Measurements from ENCODE around the gene ATF3. TPM values are rescaled to one million over a fixed set of nuclear protein-coding genes. Genes with fewer than 3 reads are reported as not detected.

The ATF3 gene, protein sequence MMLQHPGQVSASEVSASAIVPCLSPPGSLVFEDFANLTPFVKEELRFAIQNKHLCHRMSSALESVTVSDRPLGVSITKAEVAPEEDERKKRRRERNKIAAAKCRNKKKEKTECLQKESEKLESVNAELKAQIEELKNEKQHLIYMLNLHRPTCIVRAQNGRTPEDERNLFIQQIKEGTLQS
- polyA plus RNA-seq: under 1 TPM in 2 of 3 donors, not detected in 1; 0.40 to 0.70 TPM

DNA sequence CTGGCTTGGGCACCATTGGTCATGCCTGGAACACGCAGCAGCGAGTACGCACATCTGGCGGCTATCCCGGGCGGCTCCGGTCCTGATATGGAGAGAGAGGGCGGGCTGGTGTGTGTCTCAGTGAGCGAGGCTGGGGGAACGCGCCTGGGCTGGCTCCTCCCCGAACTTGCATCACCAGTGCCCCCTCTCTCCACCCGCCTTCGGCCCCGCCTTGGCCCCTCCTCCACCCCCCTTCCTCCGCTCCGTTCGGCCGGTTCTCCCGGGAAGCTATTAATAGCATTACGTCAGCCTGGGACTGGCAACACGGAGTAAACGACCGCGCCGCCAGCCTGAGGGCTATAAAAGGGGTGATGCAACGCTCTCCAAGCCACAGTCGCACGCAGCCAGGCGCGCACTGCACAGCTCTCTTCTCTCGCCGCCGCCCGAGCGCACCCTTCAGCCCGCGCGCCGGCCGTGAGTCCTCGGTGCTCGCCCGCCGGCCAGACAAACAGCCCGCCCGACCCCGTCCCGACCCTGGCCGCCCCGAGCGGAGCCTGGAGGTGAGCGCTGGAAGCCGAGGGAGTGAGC lies at the start of gene ATF3:
Gene ATF3, plus strand, starts transcription at position 370 of the 567 bp plus-strand sequence. CDS start 6,261 bp downstream, outside the sequence.
- H3K27ac Mint-ChIP-seq: peak within 1 kb of the TSS; percentile 71 to 97 (median 92)
- H3K36me3 Mint-ChIP-seq: no peaks in the 10 kb centered on the region
- H3K4me1 Mint-ChIP-seq: peaks cover 19 to 20% of the 10 kb centered on the region in 2 donors
- peak within 1 kb of the TSS; percentile 98 to 99 (median 98) for H3K4me3 Mint-ChIP-seq
- H3K27me3 Mint-ChIP-seq (ENCODE audit: low read depth in 3 of 3): peaks cover 32 to 44% (median 43%) of the 10 kb centered on the region in 3 donors
- DNase-seq: peak; percentile 64 to 72 (median 72)
- H3K9me3 Mint-ChIP-seq: peaks cover 0 to 3% (median 0%) of the 10 kb centered on the region in 6 donors

GRCh38 chr1:212559929-212560328 lies 48.6 kb upstream of the ATF3 start:
- no peak for DNase-seq
- H3K9me3 Mint-ChIP-seq: peaks cover 0 to 4% (median 0%) of the 10 kb centered on the region in 6 donors
- H3K4me1 Mint-ChIP-seq: peaks cover 12 to 18% of the 10 kb centered on the region in 2 donors
- H3K4me3 Mint-ChIP-seq: peak overlapping the region; percentile 57 to 95 (median 85)
- peaks cover 0 to 3% (median 0%) of the 10 kb centered on the region in 3 donors for H3K36me3 Mint-ChIP-seq
- H3K27me3 Mint-ChIP-seq (ENCODE audit: low read depth in 3 of 3): peaks cover 0 to 13% (median 9%) of the 10 kb centered on the region in 3 donors
- H3K27ac Mint-ChIP-seq: peak overlapping the region in 5 of 6 donors; percentile 97 to 99 (median 97)

DNA sequence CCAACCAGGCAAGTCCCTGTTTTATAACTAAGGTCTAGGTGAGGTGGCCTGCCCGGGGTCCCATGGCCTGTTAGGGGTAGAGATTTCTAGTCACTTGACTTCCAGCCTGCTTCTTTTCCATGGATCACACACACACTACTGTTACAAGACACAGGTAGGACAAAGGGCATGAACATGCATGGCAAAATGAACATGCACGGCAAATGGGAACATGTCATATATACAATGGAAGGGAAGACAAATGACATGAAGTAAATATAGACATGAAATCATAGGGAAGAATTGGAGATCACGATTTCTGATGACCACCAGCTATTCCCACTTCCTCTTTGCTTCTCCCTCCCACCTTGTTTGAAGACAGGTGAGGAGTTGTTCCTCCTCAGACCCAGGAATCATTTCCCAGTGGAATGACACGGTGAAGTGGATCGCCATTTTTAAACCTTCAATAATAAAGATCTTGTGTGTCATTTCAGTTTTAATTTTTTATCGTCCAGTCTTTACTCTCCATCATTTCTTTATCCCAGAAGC lies 47.6 kb upstream of the ATF3 start:
- Mint-ChIP-seq H3K9me3 (peaks cover 0 to 4% (median 0%) of the 10 kb centered on the region in 6 donors), H3K27ac (peak overlapping the region in 4 of 6 donors; percentile 78 to 99 (median 86)), H3K4me1 (peaks cover 12 to 18% of the 10 kb centered on the region in 2 donors), H3K36me3 (peaks cover 0 to 3% (median 0%) of the 10 kb centered on the region in 3 donors), H3K4me3 (peak overlapping the region in 1 of 5 donors; percentile 47), H3K27me3 (ENCODE audit: low read depth in 3 of 3) (peaks cover 0 to 13% (median 9%) of the 10 kb centered on the region in 3 donors)
- DNase-seq: no peak

DNA sequence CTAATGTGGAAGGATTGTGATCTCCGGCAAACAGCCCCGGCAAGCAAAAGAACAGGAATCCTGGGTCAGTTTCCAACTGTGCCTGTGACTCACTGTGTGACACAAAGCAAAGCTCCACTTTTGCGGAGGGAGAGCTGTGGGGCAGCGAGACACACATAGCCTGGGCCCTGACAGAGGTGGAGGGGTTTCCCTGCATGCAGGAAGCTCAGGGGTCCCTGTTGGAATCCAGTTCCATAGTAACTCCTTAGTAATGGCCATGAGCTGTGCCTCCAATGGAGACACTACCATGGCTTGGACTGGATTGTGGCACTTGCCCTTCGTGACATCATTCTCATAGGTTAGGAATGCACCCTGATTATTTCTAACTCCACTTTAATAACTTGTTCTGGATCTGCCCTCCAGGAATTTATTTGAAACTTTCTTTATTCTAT lies 47.0 kb upstream of the ATF3 start:
- Mint-ChIP-seq H3K36me3 (peaks cover 0 to 3% (median 0%) of the 10 kb centered on the region in 3 donors), H3K9me3 (peaks cover 0 to 4% (median 0%) of the 10 kb centered on the region in 6 donors), H3K4me3 (no peak overlapping the region), H3K4me1 (peaks cover 16 to 23% of the 10 kb centered on the region in 2 donors), H3K27me3 (ENCODE audit: low read depth in 3 of 3) (peaks cover 0 to 13% (median 9%) of the 10 kb centered on the region in 3 donors), H3K27ac (peak overlapping the region in 3 of 6 donors; percentile 51 to 99 (median 88))
- no peak for DNase-seq

GRCh38 chr1:212562771-212563170 lies 45.8 kb upstream of the ATF3 start:
- no peak for DNase-seq
- peaks cover 0 to 12% (median 6%) of the 10 kb centered on the region in 3 donors for H3K27me3 Mint-ChIP-seq (ENCODE audit: low read depth in 3 of 3)
- peaks cover 28 to 34% of the 10 kb centered on the region in 2 donors for H3K4me1 Mint-ChIP-seq
- no peak overlapping the region for H3K4me3 Mint-ChIP-seq
- H3K36me3 Mint-ChIP-seq: peaks cover 0 to 3% (median 0%) of the 10 kb centered on the region in 3 donors
- H3K27ac Mint-ChIP-seq: no peak overlapping the region
- peaks cover 0 to 4% (median 0%) of the 10 kb centered on the region in 6 donors for H3K9me3 Mint-ChIP-seq

DNA sequence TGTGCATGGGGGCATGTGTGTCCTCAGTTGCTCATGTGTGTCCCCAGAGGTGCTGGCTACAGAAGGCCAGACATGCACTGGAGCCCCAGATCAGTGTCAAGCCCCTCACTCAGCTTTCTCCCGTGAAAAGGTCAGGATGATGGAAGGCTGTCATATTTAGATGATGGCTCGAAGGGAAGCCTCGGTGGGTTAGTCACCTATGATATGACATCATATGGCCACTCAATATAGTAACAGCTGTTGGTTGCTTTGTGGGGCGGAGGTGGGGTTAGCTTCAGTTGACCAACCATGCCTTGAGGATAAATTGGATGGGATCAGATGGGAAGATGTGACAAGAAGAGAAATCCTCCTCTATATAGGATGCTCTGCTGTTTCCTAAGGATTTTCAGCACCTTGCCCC lies 43.5 kb upstream of the ATF3 start:
- Mint-ChIP-seq H3K9me3 (peaks cover 0 to 4% (median 0%) of the 10 kb centered on the region in 6 donors), H3K27ac (peak overlapping the region in 3 of 6 donors; percentile 9 to 36 (median 29)), H3K4me3 (peak overlapping the region; percentile 2 to 58 (median 39)), H3K4me1 (peaks cover 22% of the 10 kb centered on the region in 2 donors), H3K27me3 (ENCODE audit: low read depth in 3 of 3) (peaks cover 0 to 5% (median 3%) of the 10 kb centered on the region in 3 donors), H3K36me3 (no peaks in the 10 kb centered on the region)
- DNase-seq: no peak

GRCh38 chr1:212565571-212566305 lies 42.8 kb upstream of the ATF3 start:
- Mint-ChIP-seq H3K4me1 (peaks cover 18 to 22% of the 10 kb centered on the region in 2 donors), H3K27me3 (ENCODE audit: low read depth in 3 of 3) (peaks cover 0 to 3% (median 3%) of the 10 kb centered on the region in 3 donors), H3K4me3 (peak overlapping the region; percentile 89 to 100 (median 93)), H3K27ac (peak overlapping the region in 4 of 6 donors; percentile 86 to 98 (median 94)), H3K36me3 (no peaks in the 10 kb centered on the region), H3K9me3 (peaks cover 0 to 4% (median 0%) of the 10 kb centered on the region in 6 donors)
- no peak for DNase-seq

DNA sequence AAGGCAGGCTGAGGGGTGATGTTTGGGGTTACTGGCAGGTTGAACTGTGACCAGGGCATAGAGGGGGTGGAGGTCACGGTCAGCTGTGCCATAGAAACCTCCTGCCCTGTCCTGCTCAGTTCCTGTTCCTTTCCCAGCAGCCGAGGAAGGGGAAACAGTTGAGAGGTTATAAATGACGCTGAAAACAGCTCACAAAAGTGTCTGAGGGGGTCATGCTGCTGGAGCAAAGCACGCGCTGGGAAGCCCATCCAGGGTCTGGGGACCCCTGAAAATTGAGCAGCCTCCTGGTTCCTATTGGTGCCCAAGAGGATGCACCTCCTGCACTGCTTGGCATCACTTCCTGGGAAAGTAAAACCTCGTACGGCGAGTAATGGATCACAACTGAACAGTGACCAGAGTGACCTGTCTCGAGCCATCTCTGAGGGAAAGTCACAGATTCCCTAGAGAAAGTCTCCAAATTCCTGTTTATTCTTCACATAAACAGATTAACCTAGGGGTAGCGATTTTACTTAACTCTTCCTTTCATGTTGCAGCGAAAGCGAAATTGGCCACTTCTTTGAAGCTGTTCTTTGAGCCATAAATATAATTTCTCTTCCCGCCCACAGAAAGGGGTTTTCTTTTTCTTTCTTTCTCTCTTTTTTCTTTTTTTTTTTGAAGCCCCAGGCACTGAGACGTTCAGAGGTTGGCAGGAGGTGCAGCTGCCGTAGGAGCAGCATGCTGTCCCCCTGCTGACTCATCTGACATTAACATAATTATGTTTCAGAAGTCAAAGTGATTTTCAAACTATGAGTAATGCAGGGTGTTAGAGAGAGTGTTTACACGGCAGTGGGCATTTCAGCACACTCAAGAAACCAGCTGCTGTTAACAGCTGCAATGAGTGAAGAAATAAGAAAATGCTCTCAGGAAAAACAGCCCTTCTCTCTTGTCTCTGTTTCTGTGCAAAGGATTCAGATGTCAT lies 41.8 kb upstream of the ATF3 start:
- DNase-seq: peak; percentile 53 to 69 (median 59)
- peak overlapping the region; percentile 76 to 98 (median 90) for H3K27ac Mint-ChIP-seq
- H3K9me3 Mint-ChIP-seq: peaks cover 0 to 4% (median 0%) of the 10 kb centered on the region in 6 donors
- H3K4me1 Mint-ChIP-seq: peaks cover 18 to 22% of the 10 kb centered on the region in 2 donors
- H3K4me3 Mint-ChIP-seq: peak overlapping the region; percentile 89 to 100 (median 93)
- H3K36me3 Mint-ChIP-seq: no peaks in the 10 kb centered on the region
- peaks cover 0 to 3% (median 3%) of the 10 kb centered on the region in 3 donors for H3K27me3 Mint-ChIP-seq (ENCODE audit: low read depth in 3 of 3)

DNA sequence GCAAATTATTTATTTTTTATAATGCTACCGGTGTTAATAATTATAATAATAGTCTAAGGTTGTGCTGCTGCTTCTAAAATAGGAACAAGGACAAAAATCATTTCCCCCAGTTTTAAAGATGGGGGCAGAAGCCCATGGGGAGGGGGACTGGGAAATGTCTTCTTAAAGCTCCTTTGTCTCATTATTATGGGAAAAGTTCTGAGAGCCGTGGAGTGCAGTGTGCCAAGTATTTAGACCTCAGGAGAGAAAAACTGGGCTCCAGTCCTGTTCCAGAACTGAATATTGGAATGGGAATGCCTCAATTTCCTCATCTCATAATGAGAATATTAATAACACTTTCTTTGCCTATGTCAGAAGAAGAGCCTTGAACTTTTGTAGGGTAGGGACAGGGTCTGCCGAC lies 40.9 kb upstream of the ATF3 start:
- DNase-seq: no peak
- peaks cover 0 to 4% (median 0%) of the 10 kb centered on the region in 6 donors for H3K9me3 Mint-ChIP-seq
- H3K4me3 Mint-ChIP-seq: peak overlapping the region in 3 of 5 donors; percentile 89 to 93 (median 92)
- H3K36me3 Mint-ChIP-seq: no peaks in the 10 kb centered on the region
- H3K27me3 Mint-ChIP-seq (ENCODE audit: low read depth in 3 of 3): peaks cover 0 to 3% (median 3%) of the 10 kb centered on the region in 3 donors
- peaks cover 18 to 22% of the 10 kb centered on the region in 2 donors for H3K4me1 Mint-ChIP-seq
- H3K27ac Mint-ChIP-seq: peak overlapping the region in 2 of 6 donors; percentile 86 to 88

DNA sequence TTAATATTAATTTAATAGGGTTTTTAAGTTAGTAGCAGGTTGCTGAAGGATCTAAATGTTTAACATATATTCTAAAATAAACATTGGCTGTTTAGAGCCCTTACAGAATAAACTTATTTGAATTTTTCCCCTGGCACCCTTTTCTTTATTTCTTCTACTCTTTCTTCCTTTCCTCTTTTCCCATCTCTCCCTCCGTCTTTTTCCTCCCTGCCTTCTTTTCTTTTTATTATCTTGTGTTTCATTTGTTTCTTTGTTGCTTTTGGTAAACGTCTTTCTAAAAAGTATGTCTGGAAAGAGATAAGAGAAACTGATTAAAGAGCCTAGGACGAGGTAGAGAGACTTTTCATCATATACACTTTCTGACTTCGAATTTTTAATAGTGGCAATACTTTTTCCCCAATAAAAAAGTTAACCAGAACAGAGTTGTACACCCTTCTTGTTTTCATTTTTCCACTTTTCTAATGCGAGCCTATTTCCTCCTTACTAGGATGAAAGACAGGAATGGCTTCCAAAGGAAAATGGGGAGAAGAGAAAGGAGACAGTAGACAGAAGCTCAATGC lies 39.5 kb upstream of the ATF3 start:
- no peaks in the 10 kb centered on the region for H3K36me3 Mint-ChIP-seq
- peaks cover 18 to 22% of the 10 kb centered on the region in 2 donors for H3K4me1 Mint-ChIP-seq
- no peaks in the 10 kb centered on the region for H3K9me3 Mint-ChIP-seq
- peaks cover 0 to 1% (median 0%) of the 10 kb centered on the region in 3 donors for H3K27me3 Mint-ChIP-seq (ENCODE audit: low read depth in 3 of 3)
- no peak for DNase-seq
- no peak overlapping the region for H3K4me3 Mint-ChIP-seq
- peak overlapping the region in 2 of 6 donors; percentile 6 to 75 for H3K27ac Mint-ChIP-seq

GRCh38 chr1:212574732-212575131 lies 33.8 kb upstream of the ATF3 start:
- no peak for DNase-seq
- H3K36me3 Mint-ChIP-seq: no peaks in the 10 kb centered on the region
- H3K27me3 Mint-ChIP-seq (ENCODE audit: low read depth in 3 of 3): peaks cover 0 to 7% (median 5%) of the 10 kb centered on the region in 3 donors
- no peaks in the 10 kb centered on the region for H3K9me3 Mint-ChIP-seq
- H3K4me1 Mint-ChIP-seq: no peaks in the 10 kb centered on the region
- H3K27ac Mint-ChIP-seq: no peak overlapping the region
- no peak overlapping the region for H3K4me3 Mint-ChIP-seq

GRCh38 chr1:212575333-212575732 lies 33.2 kb upstream of the ATF3 start:
- Mint-ChIP-seq H3K9me3 (no peaks in the 10 kb centered on the region), H3K36me3 (no peaks in the 10 kb centered on the region)

More at GRCh38 chr1:212575333-212575732, 33.2 kb upstream of the ATF3 start:
- Mint-ChIP-seq H3K27me3 (ENCODE audit: low read depth in 3 of 3) (peaks cover 0 to 10% (median 5%) of the 10 kb centered on the region in 3 donors), H3K4me3 (no peak overlapping the region), H3K27ac (no peak overlapping the region), H3K4me1 (peaks cover 0 to 5% of the 10 kb centered on the region in 2 donors)
- no peak for DNase-seq
